Naive thymus-derived CD8-positive, alpha-beta T cell (primary cell): ENCODE data around the gene CDH6. TPM values are rescaled to one million over a fixed set of nuclear protein-coding genes. Genes with fewer than 3 reads are reported as not detected.

Experiments used
- ATAC-seq, 2 donors: fragments of 150-1000 bp; cut with Tn5 transposase in 1 of 2; sonication (Bioruptor Pico), chemical (Tn5 transposase) in 1 of 2; 1 replicate in 1 of 2; 2 replicates in 1 of 2; pipeline ENCODE4 v1.10.0; 2021; ENCODE audit warnings: mild to moderate bottlenecking in 2 of 2, moderate library complexity in 2 of 2
- POLR2A ChIA-PET: fragments of 350-600 bp; sonication (Branson Sonifier 250); formaldehyde crosslinking; loops from one replicate; lab custom pipeline; 2021; ENCODE audit warnings: antibody characterized with exemption; lab: Charles Lee
- DNase-seq, 10 donors: peaks; one replicate each; pipeline versions ENCODE4 v3.0.0 to v3.0.0-alpha.2; 2020 to 2022
- H3K27ac Mint-ChIP-seq, 10 donors: one replicate each; pipeline ENCODE4 v1.8.0; 2020 to 2022; ENCODE audit warnings: mild to moderate bottlenecking in 10 of 10, mixed read lengths in 10 of 10, moderate library complexity in 4 of 10, inconsistent platforms in 1 of 10
- H3K27me3 Mint-ChIP-seq, 5 donors: one replicate each; pipeline ENCODE4 v1.8.0; 2021 to 2022; ENCODE audit warnings: mixed read lengths in 5 of 5
- H3K36me3 Mint-ChIP-seq, 3 donors: one replicate each; pipeline ENCODE4 v1.8.0; 2020 to 2022; ENCODE audit warnings: mixed read lengths in 3 of 3, mild to moderate bottlenecking in 2 of 3, inconsistent platforms in 1 of 3
- H3K4me1 Mint-ChIP-seq, 4 donors: one replicate each; pipeline ENCODE4 v1.8.0; 2021 to 2022; ENCODE audit warnings: mixed read lengths in 4 of 4
- H3K4me3 Mint-ChIP-seq, 10 donors: one replicate each; pipeline ENCODE4 v1.8.0; 2020 to 2022; ENCODE audit warnings: mild to moderate bottlenecking in 10 of 10, mixed read lengths in 10 of 10, moderate library complexity in 6 of 10, inconsistent platforms in 1 of 10
- H3K9me3 Mint-ChIP-seq, 9 donors: one replicate each; pipeline ENCODE4 v1.8.0; 2020 to 2022; ENCODE audit warnings: mixed read lengths in 9 of 9, mild to moderate bottlenecking in 3 of 9, inconsistent platforms in 1 of 9, moderate library complexity in 1 of 9
- polyA plus RNA-seq, 3 donors: library from polyadenylated mRNA; unstranded; fragments of 300-500 nt; fragmentation: Illumina TruSeq; gene quantifications; one replicate each; pipeline ENCODE4 v1.2.3, GENCODE V29; 2021
- total RNA-seq, 8 experiments: library from RNA in 2 of 8; stranded (reverse) in 2 of 8; gene quantifications; one replicate each; pipeline ENCODE4 v1.2.3 and lab custom pipeline; 2021 to 2026

CDH6 gene
- total and polyA plus RNA-seq, 5 experiments from 2014 or later: not detected

GRCh38 chr5:31372124-31372523, 178.6 kb downstream of the CDH6 start:
- Mint-ChIP-seq H3K27ac (no peak overlapping the region), H3K9me3 (peaks cover 0 to 2% (median 0%) of the 10 kb centered on the region in 9 donors), H3K4me1 (peaks cover 0 to 2% (median 0%) of the 10 kb centered on the region in 4 donors), H3K36me3 (no peaks in the 10 kb centered on the region), H3K4me3 (no peak overlapping the region), H3K27me3 (peaks cover 6 to 47% (median 11%) of the 10 kb centered on the region in 5 donors)
- ATAC-seq: no peak
- DNase-seq: no peak
- POLR2A ChIA-PET: no interaction called here

DNA sequence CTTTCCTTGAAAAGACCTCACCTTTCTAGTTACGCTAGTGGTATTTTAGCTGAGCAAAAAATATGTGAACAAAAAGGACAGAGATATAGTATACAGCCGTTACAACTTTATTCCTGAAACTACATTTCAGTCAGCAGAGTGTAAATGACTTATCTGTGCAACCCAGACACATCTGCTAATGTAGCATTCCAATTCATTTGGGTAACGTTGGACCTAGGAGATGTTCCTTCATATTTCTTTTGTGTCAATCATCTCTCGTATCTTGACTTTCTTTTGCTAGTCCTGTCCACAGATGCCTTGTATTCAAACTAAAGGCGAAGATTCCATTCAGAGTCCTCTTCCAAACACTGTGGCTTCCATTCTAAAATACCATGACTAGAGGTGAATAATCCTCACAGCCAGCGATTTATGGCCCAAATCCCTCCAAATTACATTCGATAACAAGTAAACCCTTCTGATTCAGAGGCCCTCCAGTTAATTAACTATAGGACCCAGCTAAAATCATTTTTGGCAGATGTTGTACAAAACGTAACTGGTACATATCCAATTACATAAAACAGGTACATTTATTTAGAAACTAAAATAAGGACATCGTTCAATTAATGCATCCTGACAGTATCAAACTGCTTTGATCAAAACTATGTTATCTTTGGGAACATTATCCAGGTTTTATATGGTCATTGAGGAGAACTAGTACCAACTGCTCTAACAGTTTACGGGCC, 182.7 kb downstream of the CDH6 start:
- Mint-ChIP-seq H3K36me3 (no peaks in the 10 kb centered on the region), H3K4me1 (no peaks in the 10 kb centered on the region), H3K9me3 (no peaks in the 10 kb centered on the region), H3K27me3 (peaks cover 0 to 29% (median 10%) of the 10 kb centered on the region in 5 donors), H3K4me3 (no peak overlapping the region), H3K27ac (no peak overlapping the region)
- no peak for DNase-seq
- ATAC-seq: no peak
- POLR2A ChIA-PET: no interaction called here

DNA sequence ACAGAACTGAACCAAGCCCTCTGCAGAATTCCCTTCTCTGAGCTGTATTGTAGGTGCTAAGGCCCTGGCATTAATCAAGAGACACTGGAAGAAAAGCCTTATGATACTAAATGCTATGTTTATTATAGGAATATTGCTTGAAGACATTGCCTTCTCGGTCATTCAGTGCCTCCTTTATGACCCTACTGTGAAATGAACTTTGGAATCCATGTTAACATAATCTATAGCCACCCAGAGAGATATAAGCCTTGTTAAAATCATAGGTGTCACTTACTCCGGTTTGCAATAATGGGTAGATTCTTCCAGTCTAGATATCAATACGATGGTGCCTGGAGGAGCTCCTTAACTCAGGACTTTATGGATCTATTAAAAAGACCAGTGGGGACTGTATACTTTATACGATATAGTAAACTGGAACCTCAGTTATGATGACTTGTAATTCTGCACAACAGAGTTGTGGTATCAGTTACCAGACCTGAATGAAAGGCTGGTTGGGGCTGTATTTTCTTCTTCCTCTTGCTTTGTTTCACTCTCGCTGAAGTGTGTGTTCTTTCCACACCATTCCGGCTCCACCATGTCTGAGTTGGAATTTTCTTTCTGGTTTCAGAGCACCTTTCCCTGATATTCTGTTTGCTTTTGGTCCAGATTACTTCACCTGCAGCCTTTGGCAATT, 183.9 kb downstream of the CDH6 start:
- POLR2A ChIA-PET: no interaction called here
- no peak overlapping the region for H3K4me3 Mint-ChIP-seq
- peaks cover 0 to 27% (median 5%) of the 10 kb centered on the region in 5 donors for H3K27me3 Mint-ChIP-seq
- DNase-seq: no peak
- no peaks in the 10 kb centered on the region for H3K4me1 Mint-ChIP-seq
- H3K9me3 Mint-ChIP-seq: no peaks in the 10 kb centered on the region
- ATAC-seq: no peak
- H3K36me3 Mint-ChIP-seq: no peaks in the 10 kb centered on the region
- H3K27ac Mint-ChIP-seq: no peak overlapping the region

GRCh38 chr5:31378136-31378535, 184.7 kb downstream of the CDH6 start:
- H3K4me1 Mint-ChIP-seq: no peaks in the 10 kb centered on the region

More at GRCh38 chr5:31378136-31378535, 184.7 kb downstream of the CDH6 start:
- H3K27ac Mint-ChIP-seq: no peak overlapping the region
- H3K4me3 Mint-ChIP-seq: no peak overlapping the region
- no peaks in the 10 kb centered on the region for H3K9me3 Mint-ChIP-seq
- ATAC-seq (no peak), DNase-seq (no peak)
- POLR2A ChIA-PET: no interaction called here
- H3K36me3 Mint-ChIP-seq: no peaks in the 10 kb centered on the region
- H3K27me3 Mint-ChIP-seq: peaks cover 0 to 24% (median 5%) of the 10 kb centered on the region in 5 donors
